Glutamatergic neuron (in vitro differentiated cells): ENCODE data around the gene KCNN3. TPM values are rescaled to one million over a fixed set of nuclear protein-coding genes. Genes with fewer than 3 reads are reported as not detected.

ENCODE experiments used
- DNase-seq: peaks from one replicate; pipeline ENCODE4 v3.0.0; 2022
- H3K27ac Mint-ChIP-seq: one replicate; pipeline ENCODE4 v1.8.0; 2020; ENCODE audit warnings: mild to moderate bottlenecking, mixed read lengths, inconsistent platforms; ENCODE audit not compliant: unreplicated experiment
- H3K27me3 Mint-ChIP-seq: one replicate; pipeline ENCODE4 v1.8.0; 2020; ENCODE audit warnings: mild to moderate bottlenecking, moderate library complexity, mixed read lengths, inconsistent platforms; ENCODE audit not compliant: unreplicated experiment
- H3K36me3 Mint-ChIP-seq: one replicate; pipeline ENCODE4 v1.8.0; 2020; ENCODE audit warnings: mild to moderate bottlenecking, mixed read lengths, inconsistent platforms; ENCODE audit not compliant: unreplicated experiment
- H3K4me1 Mint-ChIP-seq: one replicate; pipeline ENCODE4 v1.8.0; 2020; ENCODE audit warnings: mild to moderate bottlenecking, low read depth, mixed read lengths, inconsistent platforms; ENCODE audit not compliant: unreplicated experiment
- H3K4me3 Mint-ChIP-seq: one replicate; pipeline ENCODE4 v1.8.0; 2020; ENCODE audit warnings: mild to moderate bottlenecking, mixed read lengths, inconsistent platforms; ENCODE audit not compliant: unreplicated experiment
- H3K9me3 Mint-ChIP-seq: one replicate; pipeline ENCODE4 v1.8.0; 2020; ENCODE audit warnings: mild to moderate bottlenecking, moderate library complexity, mixed read lengths, inconsistent platforms; ENCODE audit not compliant: unreplicated experiment
- total RNA-seq: library from RNA; stranded (reverse); fragmentation: NEBNext Ultra II Directional; extraction: Animal tissue kit (Norgen Biotek cat#: 25700); gene quantifications from one replicate; pipeline ENCODE4 v1.2.1, GENCODE V29; 2021; ENCODE audit not compliant: unreplicated experiment
- TF ChIP-seq, protein P1 (sequence below): fragments of 200-600 bp; sonication (generic); IDR thresholded peaks from one replicate; pipeline ENCODE4 v1.5.0; 2021; ENCODE audit not compliant: partially characterized antibody, unreplicated experiment

Gene KCNN3
- total RNA-seq, 1 donor from 2014 or later = 3.8 TPM

DNA sequence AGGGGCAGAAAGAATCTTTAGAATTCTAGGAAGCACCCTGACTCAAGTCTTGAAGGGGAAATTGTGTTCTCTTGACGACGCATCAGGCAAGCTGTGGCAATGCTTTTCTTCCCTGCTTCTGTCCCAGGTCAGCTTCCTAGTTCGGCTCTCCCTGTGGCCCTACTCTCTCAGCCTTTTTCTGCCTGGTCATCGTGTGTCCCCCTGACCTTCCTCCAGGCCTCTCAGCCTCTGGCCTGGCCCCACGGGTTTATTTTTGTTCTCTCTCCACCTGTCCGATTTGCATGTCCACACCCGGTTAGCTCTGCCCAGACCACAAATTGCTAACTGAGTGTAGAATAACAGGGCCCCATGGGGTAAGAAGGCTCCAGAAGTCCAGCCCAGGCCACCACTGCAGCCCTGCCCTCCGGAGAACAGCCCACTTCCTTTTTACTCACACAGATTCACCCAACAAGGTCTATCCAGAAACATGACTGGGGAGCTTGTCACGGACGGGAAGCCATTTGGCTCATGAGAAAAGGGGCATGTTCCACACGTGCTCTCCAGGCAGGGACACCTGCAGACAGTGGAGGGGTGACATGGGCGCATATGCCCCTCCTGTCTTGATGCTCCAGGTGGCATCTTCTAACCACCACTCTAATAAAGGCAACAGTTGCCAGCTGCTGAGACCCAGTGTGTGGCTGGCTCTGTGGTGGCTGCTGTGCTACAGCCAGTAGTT lies 9.8 kb downstream of the KCNN3 start:
- H3K27me3 Mint-ChIP-seq = peaks cover 11% of the 10 kb centered on the region
- DNase-seq = no peak
- no peaks in the 10 kb centered on the region for H3K36me3 Mint-ChIP-seq
- peaks cover 47% of the 10 kb centered on the region for H3K4me1 Mint-ChIP-seq
- H3K9me3 Mint-ChIP-seq = peaks cover 6% of the 10 kb centered on the region
- TF ChIP-seq, protein P1, sequence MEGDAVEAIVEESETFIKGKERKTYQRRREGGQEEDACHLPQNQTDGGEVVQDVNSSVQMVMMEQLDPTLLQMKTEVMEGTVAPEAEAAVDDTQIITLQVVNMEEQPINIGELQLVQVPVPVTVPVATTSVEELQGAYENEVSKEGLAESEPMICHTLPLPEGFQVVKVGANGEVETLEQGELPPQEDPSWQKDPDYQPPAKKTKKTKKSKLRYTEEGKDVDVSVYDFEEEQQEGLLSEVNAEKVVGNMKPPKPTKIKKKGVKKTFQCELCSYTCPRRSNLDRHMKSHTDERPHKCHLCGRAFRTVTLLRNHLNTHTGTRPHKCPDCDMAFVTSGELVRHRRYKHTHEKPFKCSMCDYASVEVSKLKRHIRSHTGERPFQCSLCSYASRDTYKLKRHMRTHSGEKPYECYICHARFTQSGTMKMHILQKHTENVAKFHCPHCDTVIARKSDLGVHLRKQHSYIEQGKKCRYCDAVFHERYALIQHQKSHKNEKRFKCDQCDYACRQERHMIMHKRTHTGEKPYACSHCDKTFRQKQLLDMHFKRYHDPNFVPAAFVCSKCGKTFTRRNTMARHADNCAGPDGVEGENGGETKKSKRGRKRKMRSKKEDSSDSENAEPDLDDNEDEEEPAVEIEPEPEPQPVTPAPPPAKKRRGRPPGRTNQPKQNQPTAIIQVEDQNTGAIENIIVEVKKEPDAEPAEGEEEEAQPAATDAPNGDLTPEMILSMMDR = no peak
- H3K27ac Mint-ChIP-seq = peak overlapping the region; percentile 67
- no peak overlapping the region for H3K4me3 Mint-ChIP-seq

DNA sequence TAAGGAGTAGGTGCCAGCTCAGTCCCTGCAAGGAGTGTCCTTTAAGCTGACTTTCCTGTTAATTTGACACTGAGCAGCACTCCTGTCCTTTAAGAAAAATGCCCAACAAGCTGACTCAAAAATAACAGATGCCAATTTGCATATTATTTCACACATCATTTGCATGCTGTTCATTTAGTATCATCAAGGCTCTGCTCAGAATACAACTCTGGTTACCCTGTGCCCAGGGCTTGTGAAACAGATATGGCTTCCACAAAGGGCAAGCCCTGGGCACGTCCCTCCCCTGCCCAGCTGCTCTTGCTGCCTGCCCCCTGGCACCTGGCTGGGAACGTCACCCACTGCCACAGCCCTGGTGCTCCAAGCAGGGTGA lies 10.3 kb downstream of the KCNN3 start:
- Mint-ChIP-seq H3K9me3 (peaks cover 6% of the 10 kb centered on the region), H3K36me3 (no peaks in the 10 kb centered on the region), H3K27me3 (peaks cover 11% of the 10 kb centered on the region), H3K4me1 (peaks cover 48% of the 10 kb centered on the region), H3K4me3 (no peak overlapping the region), H3K27ac (no peak overlapping the region)
- no peak for DNase-seq
- TF ChIP-seq, protein P1 = no peak

DNA sequence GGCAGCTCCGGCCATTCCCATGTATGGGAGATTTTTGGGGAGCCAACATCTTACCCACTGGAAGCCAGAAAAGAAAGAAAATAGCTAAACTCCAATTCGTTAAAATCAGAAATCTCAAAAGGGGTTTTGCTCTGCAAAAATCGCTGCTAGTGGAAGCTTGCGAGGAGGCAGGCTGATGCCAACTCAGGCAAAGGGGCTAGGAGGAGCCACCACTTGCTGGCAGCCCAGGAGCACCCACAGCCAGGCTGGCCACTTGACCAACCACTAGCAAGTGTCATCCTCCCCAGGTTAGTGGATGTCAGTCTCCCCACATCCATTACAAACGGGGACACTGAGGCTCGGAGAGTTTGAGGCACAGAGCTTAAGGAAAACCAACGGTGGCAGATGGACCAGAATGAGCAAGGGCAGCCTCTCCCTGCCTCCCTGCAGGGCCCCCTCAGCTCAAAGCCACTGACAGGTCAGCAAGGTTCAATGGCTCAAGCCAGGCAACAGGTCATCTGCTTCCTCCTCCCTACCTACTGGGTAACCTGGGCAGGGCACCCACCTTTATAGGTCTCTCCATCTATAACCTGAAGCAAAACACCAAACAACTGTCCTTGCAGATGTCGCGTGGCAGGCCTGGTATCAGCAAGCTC lies 10.8 kb downstream of the KCNN3 start:
- H3K27ac Mint-ChIP-seq = no peak overlapping the region
- H3K4me1 Mint-ChIP-seq = peaks cover 45% of the 10 kb centered on the region
- H3K4me3 Mint-ChIP-seq = no peak overlapping the region
- no peaks in the 10 kb centered on the region for H3K36me3 Mint-ChIP-seq
- peaks cover 11% of the 10 kb centered on the region for H3K27me3 Mint-ChIP-seq
- TF ChIP-seq, protein P1 = no peak
- DNase-seq = no peak
- H3K9me3 Mint-ChIP-seq = peaks cover 6% of the 10 kb centered on the region

DNA sequence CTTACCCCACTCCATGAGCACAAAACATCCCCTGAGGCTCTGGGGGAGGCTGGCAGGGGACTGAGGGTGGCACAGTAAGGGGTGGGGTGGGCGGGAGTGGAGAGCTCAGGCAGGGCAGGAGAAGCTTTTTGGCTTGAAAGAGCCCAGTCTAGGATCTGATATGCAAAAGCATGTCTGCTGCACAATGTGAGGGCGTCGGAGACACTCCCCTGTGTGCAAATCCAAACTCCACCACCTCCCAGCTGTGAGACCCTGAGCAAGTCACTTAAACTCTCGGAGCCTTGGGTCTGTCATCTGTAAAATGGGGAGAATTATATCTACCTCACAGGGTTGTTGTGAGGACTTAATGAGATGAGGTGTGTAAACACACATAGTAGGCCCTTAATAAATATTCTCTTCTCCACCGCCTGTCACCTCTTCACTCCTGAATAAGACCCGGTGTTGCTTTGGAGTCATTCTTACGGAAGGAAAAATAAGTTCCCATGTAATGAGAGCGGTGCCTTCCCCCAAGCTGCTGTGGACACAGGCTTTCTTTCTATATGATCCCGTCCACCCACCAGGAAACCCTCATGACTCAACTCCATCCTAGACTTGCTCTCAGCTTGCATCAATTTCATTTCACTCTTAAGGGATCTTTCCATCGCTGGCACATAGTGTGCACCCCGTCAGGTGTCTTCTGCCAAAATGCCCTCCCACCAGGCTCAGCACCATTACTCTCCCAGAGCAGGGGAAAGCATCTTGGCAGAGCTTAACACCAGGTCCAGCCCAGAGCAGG lies 12.5 kb downstream of the KCNN3 start:
- Mint-ChIP-seq H3K27me3 (peaks cover 11% of the 10 kb centered on the region), H3K4me3 (peak overlapping the region; percentile 49), H3K4me1 (peaks cover 32% of the 10 kb centered on the region), H3K36me3 (no peaks in the 10 kb centered on the region), H3K9me3 (peaks cover 6% of the 10 kb centered on the region), H3K27ac (no peak overlapping the region)
- no peak for DNase-seq
- TF ChIP-seq, protein P1 = no peak
